ENCODE results near the gene OR14A2.
"Not testable (repeated sequence)": the region's sequence is repeated elsewhere in the genome, so short reads cannot be mapped to it uniquely, and the experiment has no call there.

OR14A2 gene

GRCh38 chr1:247748041-247748440 is at the start of gene OR14A2:
Gene OR14A2, minus strand, starts transcription at chr1:247748141.
- Mint-ChIP-seq H3K4me1 (no peaks in the 10 kb centered on the region), H3K36me3 (ENCODE audit: low read depth) (no peaks in the 10 kb centered on the region), H3K9me3 (peaks cover 46% of the 10 kb centered on the region), H3K27me3 (ENCODE audit: low read depth, poor library complexity) (no peaks in the 10 kb centered on the region), H3K4me3 (no peak within 1 kb of the TSS), H3K27ac (no peak within 1 kb of the TSS)
- no peak for DNase-seq
- no peak for TF ChIP-seq CTCF (IDR thresholded peaks at IDR 0.05)

GRCh38 chr1:247797518-247797917 is 49.6 kb upstream of the OR14A2 start:
- H3K9me3 Mint-ChIP-seq, result peaks cover 42% of the 10 kb centered on the region
- TF ChIP-seq CTCF (IDR thresholded peaks at IDR 0.05), result no peak
- H3K4me1 Mint-ChIP-seq, result no peaks in the 10 kb centered on the region
- DNase-seq, result no peak
- no peaks in the 10 kb centered on the region for H3K27me3 Mint-ChIP-seq (ENCODE audit: low read depth, poor library complexity)
- H3K4me3 Mint-ChIP-seq, result no peak overlapping the region
- no peak overlapping the region for H3K27ac Mint-ChIP-seq
- H3K36me3 Mint-ChIP-seq (ENCODE audit: low read depth), result no peaks in the 10 kb centered on the region

GRCh38 chr1:247769603-247770002 is 21.7 kb upstream of the OR14A2 start:
- Mint-ChIP-seq H3K27me3 (ENCODE audit: low read depth, poor library complexity) (no peaks in the 10 kb centered on the region), H3K9me3 (peaks cover 13% of the 10 kb centered on the region), H3K36me3 (ENCODE audit: low read depth) (no peaks in the 10 kb centered on the region), H3K4me1 (no peaks in the 10 kb centered on the region), H3K27ac (no peak overlapping the region), H3K4me3 (no peak overlapping the region)
- no peak for DNase-seq
- TF ChIP-seq CTCF (IDR thresholded peaks at IDR 0.05), result no peak

GRCh38 chr1:247760456-247760855 is 12.5 kb upstream of the OR14A2 start, which contains the start of gene OR1C1:
Gene OR1C1, minus strand, starts transcription at chr1:247760556. Its CDS starts 2,150 bp downstream, at chr1:247758406.
- Mint-ChIP-seq H3K4me1 (no peaks in the 10 kb centered on the region), H3K4me3 (no peak within 1 kb of the TSS), H3K9me3 (peaks cover 31% of the 10 kb centered on the region), H3K36me3 (ENCODE audit: low read depth) (no peaks in the 10 kb centered on the region), H3K27ac (no peak within 1 kb of the TSS), H3K27me3 (ENCODE audit: low read depth, poor library complexity) (peaks cover 3% of the 10 kb centered on the region)
- no peak for TF ChIP-seq CTCF (IDR thresholded peaks at IDR 0.05)
- no peak for DNase-seq

GRCh38 chr1:247754311-247754710 is 6.4 kb upstream of the OR14A2 start:
- not testable (repeated sequence) for H3K27ac Mint-ChIP-seq; H3K4me3 Mint-ChIP-seq; H3K27me3 Mint-ChIP-seq (ENCODE audit: low read depth, poor library complexity); DNase-seq; H3K4me1 Mint-ChIP-seq; H3K36me3 Mint-ChIP-seq (ENCODE audit: low read depth)
- H3K9me3 Mint-ChIP-seq, result peaks cover 32% of the 10 kb centered on the region

GRCh38 chr1:247749870-247750269 is 1.9 kb upstream of the OR14A2 start:
- Mint-ChIP-seq H3K4me3 (no peak overlapping the region), H3K27ac (no peak overlapping the region), H3K36me3 (ENCODE audit: low read depth) (no peaks in the 10 kb centered on the region), H3K4me1 (no peaks in the 10 kb centered on the region), H3K27me3 (ENCODE audit: low read depth, poor library complexity) (no peaks in the 10 kb centered on the region), H3K9me3 (peaks cover 40% of the 10 kb centered on the region)
- no peak for DNase-seq
- no peak for TF ChIP-seq CTCF (IDR thresholded peaks at IDR 0.05)
